H1 (cell line): ENCODE measurements around the gene PKM. TPM values are rescaled to one million over a fixed set of nuclear protein-coding genes. Genes with fewer than 3 reads are reported as not detected.

Source experiments
- CTCF ChIA-PET: fragments of 300-600 bp; sonication (Branson Sonifier 250); formaldehyde crosslinking; loops from one replicate; lab custom pipeline; 2021; ENCODE audit not compliant: partially characterized antibody; lab: Charles Lee
- POLR2A ChIA-PET: fragments of 300-600 bp; sonication (Branson Sonifier 250); formaldehyde crosslinking; loops from one replicate; lab custom pipeline; 2021; ENCODE audit warnings: inconsistent platforms; ENCODE audit not compliant: partially characterized antibody; lab: Charles Lee
- DNase-seq, 2 experiments: peaks; one replicate each; pipeline versions ENCODE4 v3.0.0 to v3.0.0-alpha.2; 2010 to 2022; ENCODE audit warnings: low spot score in 2 of 2, low read depth in 1 of 2, mixed read lengths in 1 of 2
- FAIRE-seq: peaks from 2 replicates; lab custom pipeline; 2011; peaks lifted over from hg19 to GRCh38; lab: Jason Lieb, UNC
- H2AFZ ChIP-seq: 2 replicates; pipeline ENCODE4 v1.8.1; 2012; ENCODE audit warnings: low read length, inconsistent platforms
- H2AK5ac ChIP-seq: 2 replicates; pipeline ENCODE4 v1.6.1; 2013; ENCODE audit warnings: low read depth, low read length
- H2BK120ac ChIP-seq: replicated peaks from 2 replicates; pipeline ENCODE3; 2013; ENCODE audit warnings: low read depth, low read length, inconsistent platforms
- H2BK12ac ChIP-seq: 2 replicates; pipeline ENCODE4 v1.6.1; 2013; ENCODE audit warnings: low read depth, low read length
- H2BK15ac ChIP-seq: 2 replicates; pipeline ENCODE4 v1.6.1; 2013; ENCODE audit warnings: low read length
- H2BK20ac ChIP-seq: 2 replicates; pipeline ENCODE4 v1.6.1; 2013; ENCODE audit warnings: low read length
- H2BK5ac ChIP-seq: 2 replicates; pipeline ENCODE4 v1.6.1; 2013; ENCODE audit warnings: low read depth, low read length
- H3K14ac ChIP-seq: 2 replicates; pipeline ENCODE4 v1.6.1; 2013; ENCODE audit warnings: inconsistent platforms; ENCODE audit not compliant: insufficient read length
- H3K18ac ChIP-seq: 2 replicates; pipeline ENCODE4 v1.6.1; 2013; ENCODE audit warnings: low read length; ENCODE audit errors: extremely low read depth
- H3K23ac ChIP-seq: 2 replicates; pipeline ENCODE4 v1.6.1; 2013; ENCODE audit warnings: inconsistent platforms; ENCODE audit not compliant: insufficient read length
- H3K23me2 ChIP-seq: 2 replicates; pipeline ENCODE4 v1.6.1; 2013; ENCODE audit warnings: low read depth, low read length
- H3K27ac ChIP-seq: 2 replicates; pipeline ENCODE4 v1.6.1; 2011; ENCODE audit warnings: low read depth, low read length, inconsistent platforms
- H3K27me3 ChIP-seq, 4 experiments: replicated peaks in 1 of 4; 1 replicate in 1 of 4; 2 replicates in 3 of 4; pipeline versions ENCODE4 v1.6.1 to v1.8.1; 2011 to 2013; ENCODE audit warnings: low read length in 3 of 4, mild to moderate bottlenecking in 3 of 4, inconsistent platforms in 2 of 4, mixed read lengths in 2 of 4, moderate library complexity in 1 of 4; ENCODE audit not compliant: control insufficient read depth in 3 of 4, insufficient read depth in 3 of 4; ENCODE audit errors: extremely low read depth in 1 of 4
- H3K36me3 ChIP-seq, 4 experiments: 2 replicates each; pipeline versions ENCODE4 v1.6.1 to v1.8.1; 2011 to 2013; ENCODE audit warnings: mild to moderate bottlenecking in 4 of 4, low read length in 3 of 4, moderate library complexity in 2 of 4, control low read depth in 1 of 4, inconsistent platforms in 1 of 4; ENCODE audit not compliant: insufficient read depth in 4 of 4, control insufficient read depth in 2 of 4
- H3K4ac ChIP-seq: replicated peaks from 2 replicates; pipeline ENCODE3; 2013; ENCODE audit warnings: low read length, low read depth, mixed read lengths, inconsistent platforms; ENCODE audit not compliant: insufficient read length
- H3K4me1 ChIP-seq, 4 experiments: replicated peaks in 1 of 4; 1 replicate in 1 of 4; 2 replicates in 3 of 4; pipeline versions ENCODE4 v1.6.1 to v1.8.1; 2011 to 2013; ENCODE audit warnings: low read length in 3 of 4, inconsistent platforms in 2 of 4, mixed read lengths in 1 of 4; ENCODE audit not compliant: insufficient read depth in 4 of 4, control insufficient read depth in 3 of 4
- H3K4me2 ChIP-seq, 2 experiments: 2 replicates each; pipeline versions ENCODE4 v1.6.1 to v1.8.1; 2011 to 2013; ENCODE audit warnings: low read depth in 2 of 2, low read length in 2 of 2, control low read depth in 1 of 2, inconsistent platforms in 1 of 2, mild to moderate bottlenecking in 1 of 2; ENCODE audit not compliant: insufficient read depth in 1 of 2
- H3K4me3 ChIP-seq, 4 experiments: fragments of 200-600, 300-600 bp in 1 of 4; sonication (generic), shearing (Covaris generic), sonication (Bioruptor Twin) in 1 of 4; 2 replicates each; pipeline versions ENCODE4 v1.5.1 to v1.8.1; 2011 to 2016; ENCODE audit warnings: low read length in 4 of 4, low read depth in 3 of 4, control low read depth in 2 of 4, inconsistent platforms in 2 of 4, mild to moderate bottlenecking in 2 of 4, mixed read lengths in 1 of 4, moderate library complexity in 1 of 4; ENCODE audit not compliant: insufficient read depth in 2 of 4; ENCODE audit errors: extremely low read depth in 1 of 4
- H3K56ac ChIP-seq: replicated peaks from 2 replicates; pipeline ENCODE3; 2013; ENCODE audit warnings: low read depth, mild to moderate bottlenecking, mixed read lengths, low read length, inconsistent platforms; ENCODE audit not compliant: insufficient read length
- H3K79me1 ChIP-seq: 2 replicates; pipeline ENCODE4 v1.6.1; 2013; ENCODE audit warnings: low read depth, low read length, control low read depth
- H3K79me2 ChIP-seq, 2 experiments: 2 replicates each; pipeline versions ENCODE4 v1.6.1 to v1.8.1; 2012 to 2013; ENCODE audit warnings: low read length in 2 of 2, mild to moderate bottlenecking in 2 of 2, inconsistent platforms in 1 of 2; ENCODE audit not compliant: insufficient read depth in 2 of 2, control insufficient read depth in 1 of 2
- H3K9ac ChIP-seq, 4 experiments: replicated peaks in 1 of 4; 1 replicate in 1 of 4; 2 replicates in 3 of 4; pipeline versions ENCODE4 v1.6.1 to v1.8.1; 2011 to 2013; ENCODE audit warnings: low read depth in 3 of 4, low read length in 3 of 4, control low read depth in 2 of 4, mild to moderate bottlenecking in 2 of 4, moderate library complexity in 2 of 4, inconsistent platforms in 1 of 4; ENCODE audit errors: extremely low read depth in 1 of 4
- H3K9me3 ChIP-seq, 2 experiments: 2 replicates each; pipeline versions ENCODE4 v1.6.1 to v1.8.1; 2012 to 2013; ENCODE audit warnings: mild to moderate bottlenecking in 2 of 2, moderate library complexity in 2 of 2, control low read depth in 1 of 2, inconsistent platforms in 1 of 2, low read depth in 1 of 2, low read length in 1 of 2, mixed read lengths in 1 of 2; ENCODE audit not compliant: insufficient read depth in 2 of 2
- H4K20me1 ChIP-seq, 2 experiments: replicated peaks in 1 of 2; 2 replicates each; pipeline versions ENCODE3 to v1.8.1; 2011 to 2013; ENCODE audit warnings: inconsistent platforms in 2 of 2, low read length in 2 of 2, mild to moderate bottlenecking in 1 of 2; ENCODE audit not compliant: insufficient read depth in 2 of 2, control insufficient read depth in 1 of 2
- H4K5ac ChIP-seq: 2 replicates; pipeline ENCODE4 v1.6.1; 2013; ENCODE audit warnings: low read length, low read depth, mixed read lengths, inconsistent platforms; ENCODE audit not compliant: insufficient read length
- H4K8ac ChIP-seq: 2 replicates; pipeline ENCODE4 v1.8.0; 2013; ENCODE audit warnings: mild to moderate bottlenecking, moderate library complexity, low read length, inconsistent platforms; ENCODE audit not compliant: insufficient read depth; ENCODE audit errors: extremely low read depth
- H4K91ac ChIP-seq: replicated peaks from 2 replicates; pipeline ENCODE3; 2013; ENCODE audit warnings: low read length, mixed read lengths, inconsistent platforms; ENCODE audit not compliant: insufficient read length
- ATF3 ChIP-seq: IDR thresholded peaks from 2 replicates; pipeline ENCODE4 v1.6.1; 2011; ENCODE audit warnings: low read depth, mild to moderate bottlenecking, low read length; ENCODE audit not compliant: insufficient read depth
- BACH1 ChIP-seq: IDR thresholded peaks from 2 replicates; pipeline ENCODE4 v1.6.1; 2012; ENCODE audit warnings: low read length, improper control_type of control experiment
- BRCA1 ChIP-seq: IDR thresholded peaks from 2 replicates; pipeline ENCODE4 v1.6.1; 2012; ENCODE audit warnings: low read depth, low read length, improper control_type of control experiment
- EP300 ChIP-seq, 2 experiments: IDR thresholded peaks; 1 replicate in 1 of 2; 2 replicates in 1 of 2; pipeline ENCODE4 v1.6.1; 2011 to 2012; ENCODE audit warnings: low read depth in 2 of 2, low read length in 2 of 2, mild to moderate bottlenecking in 2 of 2, borderline replicate concordance in 1 of 2, inconsistent platforms in 1 of 2, moderate library complexity in 1 of 2
- HDAC2 ChIP-seq, 2 experiments: fragments of 300-600 bp in 1 of 2; sonication (generic) in 1 of 2; IDR thresholded peaks; 2 replicates each; pipeline ENCODE4 v1.6.1; 2011 to 2012; ENCODE audit warnings: low read depth in 2 of 2, low read length in 2 of 2, mild to moderate bottlenecking in 2 of 2, moderate library complexity in 2 of 2, borderline replicate concordance in 1 of 2, inconsistent platforms in 1 of 2
- POLR2A ChIP-seq, 2 experiments: IDR thresholded peaks; 1 replicate in 1 of 2; 2 replicates in 1 of 2; pipeline ENCODE4 v1.6.1; 2011; ENCODE audit warnings: low read depth in 2 of 2, low read length in 2 of 2, mild to moderate bottlenecking in 2 of 2; ENCODE audit errors: control extremely low read depth in 1 of 2
- RAD21 ChIP-seq, 2 experiments: IDR thresholded peaks in 1 of 2; conservative IDR thresholded peaks in 1 of 2; 2 replicates each; pipeline ENCODE4 v1.6.1; 2011; ENCODE audit warnings: low read depth in 2 of 2, low read length in 2 of 2, improper control_type of control experiment in 1 of 2, inconsistent platforms in 1 of 2, mild to moderate bottlenecking in 1 of 2, moderate library complexity in 1 of 2
- SRF ChIP-seq: IDR thresholded peaks from 2 replicates; pipeline ENCODE4 v1.6.1; 2011; ENCODE audit warnings: mild to moderate bottlenecking, low read depth, low read length, moderate library complexity
- TAF1 ChIP-seq: IDR thresholded peaks from 2 replicates; pipeline ENCODE4 v1.6.1; 2011; ENCODE audit warnings: mild to moderate bottlenecking, low read depth, low read length
- WGBS, 2 experiments: shearing (Covaris generic) in 1 of 2; methylation state at CpG; one replicate each; pipeline versions ENCODE4 v1.1.6 to v1.1.7; 2013 to 2015; ENCODE audit warnings: low lambda C conversion rate in 2 of 2, mixed read lengths in 2 of 2, inconsistent platforms in 1 of 2, low coverage in 1 of 2, missing lambda C conversion rate in 1 of 2; ENCODE audit not compliant: insufficient replicate concordance in 2 of 2, insufficient coverage in 1 of 2, insufficient read length in 1 of 2; ENCODE audit errors: extremely low coverage in 1 of 2, missing lambda C conversion rate in 1 of 2; 5-methylcytosine and 5-hydroxymethylcytosine counted together
- polyA plus RNA-seq, 7 experiments: library from polyadenylated mRNA; depleted of rRNA in 3 of 7; stranded (reverse) in 5 of 7; unstranded in 2 of 7; fragments of >200 nt in 5 of 7; fragments of 200-250 nt in 2 of 7; gene quantifications; 1 replicate in 5 of 7; 2 replicates in 1 of 7; 4 replicates in 1 of 7; pipeline versions ENCODE4 v1.2.1 to v1.2.3, GENCODE V29; 2011 to 2013; ENCODE audit warnings: missing spikeins in 2 of 7, mixed read lengths in 2 of 7
- total RNA-seq: library from RNA; stranded (reverse); fragmentation: NEBNext Ultra II Directional; extraction: Animal tissue kit (Norgen Biotek cat#: 25700); gene quantifications from 2 replicates; pipeline ENCODE4 v1.2.1, GENCODE V29; 2021
- TF ChIP-seq, protein P1 (sequence below): IDR thresholded peaks from 2 replicates; pipeline ENCODE4 v1.6.1; 2011; ENCODE audit warnings: low read length, improper control_type of control experiment

The PKM gene
- total and polyA plus RNA-seq, 2 of the 8 experiments (the other 6 are each of a cell fraction or from before 2014, with no cell fraction given) = 780 to 856 TPM

DNA sequence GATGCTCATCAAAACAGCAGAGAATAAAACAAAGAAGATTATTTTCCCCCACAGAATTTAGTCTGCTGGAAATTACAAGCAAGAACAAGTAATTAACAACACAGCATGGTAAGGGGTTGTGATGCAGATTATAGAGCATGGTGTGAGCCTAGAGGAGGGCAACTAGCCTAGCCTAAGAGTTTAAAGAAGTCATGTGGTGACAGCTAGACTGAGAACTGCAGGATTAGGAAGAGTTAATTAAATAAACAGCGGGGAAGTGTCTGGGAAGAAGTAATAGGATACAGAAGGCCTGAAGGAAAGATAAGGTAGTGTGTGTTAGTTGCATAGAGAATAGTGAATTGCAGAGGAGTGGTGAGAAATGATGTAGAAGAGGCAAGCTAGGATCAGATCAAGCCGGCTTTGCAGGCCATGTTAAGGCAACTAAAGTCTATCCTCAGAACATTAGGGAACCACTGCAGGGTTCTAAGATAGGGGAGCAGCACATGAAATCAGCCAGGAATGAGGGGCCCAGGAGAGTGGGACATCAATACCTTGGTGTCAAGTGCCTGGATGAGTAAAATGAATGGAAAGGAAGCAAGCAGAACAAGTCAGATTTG is 11.9 kb upstream of the PKM start:
- Histone ChIP-seq H2BK12ac (no peak overlapping the region), H4K8ac (no peak overlapping the region), H3K27ac (no peak overlapping the region), H4K20me1 (peaks cover 15 to 18% of the 10 kb centered on the region in 2 experiments), H2BK120ac (no peak overlapping the region), H3K9me3 (no peaks in the 10 kb centered on the region), H3K79me2 (no peaks in the 10 kb centered on the region), H2BK15ac (no peak overlapping the region), H3K4me1 (peaks cover 0 to 7% (median 0%) of the 10 kb centered on the region in 4 experiments; a peak in 2 of 7 replicates), H2BK20ac (no peak overlapping the region), H2BK5ac (no peak overlapping the region), H3K79me1 (no peaks in the 10 kb centered on the region), H3K23me2 (no peaks in the 10 kb centered on the region), H2AFZ (no peak overlapping the region), H3K4me3 (no peak overlapping the region), H3K9ac (no peak overlapping the region), H3K18ac (no peak overlapping the region), H4K91ac (no peak overlapping the region), H3K14ac (no peak overlapping the region), H4K5ac (no peak overlapping the region), H3K4ac (no peak overlapping the region), H3K4me2 (no peak overlapping the region; a peak in 1 of 4 replicates), H3K56ac (no peak overlapping the region), H3K27me3 (peaks cover 25 to 65% (median 51%) of the 10 kb centered on the region in 4 experiments), H3K23ac (no peak overlapping the region), H2AK5ac (no peak overlapping the region), H3K36me3 (peaks cover 3 to 39% (median 15%) of the 10 kb centered on the region in 4 experiments; a peak in 6 of 8 replicates)
- ChIA-PET CTCF (interaction anchor here (0.9 to 4.8 kb wide), 6 partner anchors 9 to 43 kb away, joined by 3 to 28 read pairs (median 5); partner anchors contain the start of genes GRAMD2A and PKM), POLR2A (interaction anchor here (2.2 to 6.3 kb wide), 2 partner anchors 12 to 16 kb away, joined by 7 to 66 read pairs; partner anchors contain the start of gene PKM)
- DNase-seq = no peak
- WGBS, 2 experiments = 43% methylated on average over 2 of the region's 2 CpGs; no CpG with 5 or more reads in 1 of the 2 experiments
- FAIRE-seq = peak; percentile 19
- no peak for TF ChIP-seq BRCA1
- no peak for TF ChIP-seq ATF3
- TF ChIP-seq EP300 (IDR thresholded peaks at IDR 0.05; ENCODE audit: borderline replicate concordance in 1 of 2, low read depth in 2 of 2, low read length in 2 of 2) = peak in 1 of 2 experiments; percentile 53; a peak in 1 of 3 replicates
- peak in 1 of 2 experiments; percentile 72; a peak in 1 of 4 replicates for TF ChIP-seq HDAC2 (IDR thresholded peaks at IDR 0.05; ENCODE audit: borderline replicate concordance in 1 of 2, low read depth in 2 of 2, low read length in 2 of 2)
- TF ChIP-seq TAF1 = no peak
- TF ChIP-seq SRF = no peak
- no peak for TF ChIP-seq POLR2A (IDR thresholded peaks at IDR 0.05; ENCODE audit: control extremely low read depth in 1 of 2, low read depth in 2 of 2, low read length in 2 of 2)
- TF ChIP-seq, protein P1, sequence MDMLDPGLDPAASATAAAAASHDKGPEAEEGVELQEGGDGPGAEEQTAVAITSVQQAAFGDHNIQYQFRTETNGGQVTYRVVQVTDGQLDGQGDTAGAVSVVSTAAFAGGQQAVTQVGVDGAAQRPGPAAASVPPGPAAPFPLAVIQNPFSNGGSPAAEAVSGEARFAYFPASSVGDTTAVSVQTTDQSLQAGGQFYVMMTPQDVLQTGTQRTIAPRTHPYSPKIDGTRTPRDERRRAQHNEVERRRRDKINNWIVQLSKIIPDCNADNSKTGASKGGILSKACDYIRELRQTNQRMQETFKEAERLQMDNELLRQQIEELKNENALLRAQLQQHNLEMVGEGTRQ = no peak
- TF ChIP-seq RAD21 (IDR thresholded peaks at IDR 0.05 in 1 of 2, conservative IDR thresholded peaks at IDR 0.05 in 1 of 2; ENCODE audit: low read depth in 2 of 2, low read length in 2 of 2) = no peak
- TF ChIP-seq BACH1 = no peak
